HUES48 (cell line): ENCODE results near the gene SLC4A1AP.
A peak's percentile ranks its signal among the peaks of the same experiment; 100 is the strongest.

Source experiments
- H3K27ac ChIP-seq: one replicate; pipeline ENCODE4 v1.7.0; 2013; ENCODE audit warnings: low read depth, low read length, inconsistent platforms
- H3K27me3 ChIP-seq: 2 replicates; pipeline ENCODE4 v1.6.1; 2013; ENCODE audit warnings: mild to moderate bottlenecking, low read length; ENCODE audit not compliant: control insufficient read depth, insufficient read depth
- H3K36me3 ChIP-seq: 2 replicates; pipeline ENCODE4 v1.6.1; 2013; ENCODE audit warnings: low read length; ENCODE audit not compliant: control insufficient read depth, insufficient read depth
- H3K4me1 ChIP-seq: 2 replicates; pipeline ENCODE4 v1.6.1; 2013; ENCODE audit warnings: mild to moderate bottlenecking, low read length; ENCODE audit not compliant: control insufficient read depth, insufficient read depth
- H3K4me3 ChIP-seq: 2 replicates; pipeline ENCODE4 v1.5.1; 2013; ENCODE audit warnings: mild to moderate bottlenecking, low read depth, low read length
- H3K9ac ChIP-seq: 2 replicates; pipeline ENCODE4 v1.6.1; 2013; ENCODE audit warnings: mild to moderate bottlenecking, low read depth, low read length, moderate library complexity
- H3K9me3 ChIP-seq: 2 replicates; pipeline ENCODE4 v1.6.1; 2013; ENCODE audit warnings: low read length; ENCODE audit not compliant: control insufficient read depth, insufficient read depth

The SLC4A1AP gene

GRCh38 chr2:27702302-27702701 is 38.6 kb downstream of the SLC4A1AP start:
- no peaks in the 10 kb centered on the region for H3K36me3 ChIP-seq
- no peaks in the 10 kb centered on the region for H3K27me3 ChIP-seq
- no peak overlapping the region for H3K4me3 ChIP-seq
- H3K27ac ChIP-seq = no peak overlapping the region
- peaks cover 11% of the 10 kb centered on the region; the same call in 1 of the 2 replicates for H3K4me1 ChIP-seq
- H3K9ac ChIP-seq = no peak overlapping the region
- no peaks in the 10 kb centered on the region for H3K9me3 ChIP-seq

- no peaks in the 10 kb centered on the region for H3K36me3 ChIP-seq
- H3K4me1 ChIP-seq = peaks cover 11% of the 10 kb centered on the region; the same call in 1 of the 2 replicates
- no peak overlapping the region for H3K9ac ChIP-seq
- peak overlapping the region; percentile 16 for H3K27ac ChIP-seq
- H3K9me3 ChIP-seq = no peaks in the 10 kb centered on the region
- no peaks in the 10 kb centered on the region for H3K27me3 ChIP-seq
- no peak overlapping the region for H3K4me3 ChIP-seq
Measured at GRCh38 chr2:27703638-27704341, 40.1 kb downstream of the SLC4A1AP start.

GRCh38 chr2:27704342-27704876 is 40.7 kb downstream of the SLC4A1AP start:
- Histone ChIP-seq H3K27ac (no peak overlapping the region), H3K4me1 (peaks cover 11% of the 10 kb centered on the region; the same call in 1 of the 2 replicates), H3K9me3 (no peaks in the 10 kb centered on the region)

DNA sequence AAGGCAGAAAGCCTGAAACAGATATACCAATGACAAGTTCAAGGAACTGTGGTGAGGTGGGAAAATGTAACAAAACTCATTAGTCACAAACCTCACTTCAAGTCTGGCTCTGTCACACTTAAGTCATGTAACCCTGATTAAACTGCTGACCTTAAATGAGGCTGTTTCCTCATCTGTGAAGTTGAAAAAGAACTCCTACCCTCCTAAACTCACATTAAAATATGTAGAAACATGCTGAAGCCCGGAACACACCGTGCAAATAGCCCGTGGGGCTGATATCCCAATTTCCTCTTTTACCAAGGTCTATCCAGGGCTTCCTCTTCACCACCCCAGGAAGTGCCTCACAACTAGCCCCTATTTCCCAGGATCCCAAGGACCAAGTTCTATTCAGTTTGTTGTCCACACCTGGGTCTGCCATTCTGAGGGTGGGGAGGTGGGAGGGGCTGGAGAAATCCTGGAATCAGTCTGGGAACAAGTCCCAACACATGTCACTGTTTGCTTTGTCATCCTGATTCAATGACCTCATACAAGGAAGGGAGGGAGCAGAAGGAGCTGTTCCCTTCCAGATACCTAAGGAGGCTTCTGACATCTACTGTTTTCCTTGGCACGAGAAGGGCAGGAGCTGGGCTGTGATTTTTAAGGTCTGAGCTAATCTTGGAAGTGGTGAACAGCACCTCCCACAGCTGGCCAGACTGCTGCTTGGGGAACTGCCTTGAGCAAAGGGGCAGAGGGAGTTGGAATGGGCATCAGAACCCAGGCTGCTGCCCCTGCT is 42.3 kb downstream of the SLC4A1AP start:
- Histone ChIP-seq H3K4me3 (no peak overlapping the region), H3K9me3 (no peaks in the 10 kb centered on the region), H3K4me1 (peaks cover 11% of the 10 kb centered on the region; the same call in 1 of the 2 replicates), H3K9ac (no peak overlapping the region), H3K27me3 (no peaks in the 10 kb centered on the region), H3K27ac (peak overlapping the region; percentile 33), H3K36me3 (no peaks in the 10 kb centered on the region)

More at GRCh38 chr2:27704342-27704876, 40.7 kb downstream of the SLC4A1AP start:
- H3K27me3 ChIP-seq = no peaks in the 10 kb centered on the region
- H3K36me3 ChIP-seq = no peaks in the 10 kb centered on the region
- H3K9ac ChIP-seq = no peak overlapping the region
- H3K4me3 ChIP-seq = no peak overlapping the region

DNA sequence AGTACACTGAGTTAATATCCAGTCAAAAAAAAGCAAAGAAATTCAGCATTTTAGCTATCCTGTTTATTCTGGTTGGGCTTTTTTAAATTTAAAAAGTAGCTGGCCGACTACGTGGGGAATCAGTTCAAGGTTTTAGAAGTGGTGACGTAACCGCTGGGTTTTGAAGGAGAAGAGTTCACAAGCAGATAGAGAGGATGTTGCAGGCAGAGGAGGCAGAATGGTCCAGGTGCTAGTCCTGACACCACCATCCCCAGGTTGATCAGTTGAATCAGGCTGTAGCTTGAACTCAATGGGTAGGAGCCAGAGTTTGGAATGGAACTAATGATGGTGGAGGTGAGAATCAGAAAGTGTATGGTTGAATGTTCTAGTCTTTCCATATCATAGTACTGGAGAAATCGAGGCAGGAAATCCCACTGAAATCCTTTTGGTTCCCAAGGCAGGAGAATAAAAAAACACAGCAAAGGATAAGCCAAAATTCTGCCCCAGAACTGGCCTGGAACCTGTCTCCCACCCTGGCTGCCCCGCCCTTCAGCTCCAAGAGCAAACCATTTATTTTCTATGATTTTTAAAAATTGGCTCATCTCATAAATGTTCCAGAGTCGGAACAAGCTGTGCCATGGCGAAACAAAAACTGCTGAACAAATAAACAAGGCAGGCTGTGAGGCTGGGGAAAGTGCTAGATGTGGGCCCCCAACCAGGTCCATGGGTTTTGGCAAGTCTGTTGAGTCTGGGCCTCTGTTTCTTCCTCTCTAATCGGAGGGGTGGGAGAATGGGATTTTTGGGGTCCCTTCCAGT is 44.0 kb downstream of the SLC4A1AP start:
- no peak overlapping the region for H3K27ac ChIP-seq
- H3K36me3 ChIP-seq = no peaks in the 10 kb centered on the region
- H3K9ac ChIP-seq = no peak overlapping the region
- no peaks in the 10 kb centered on the region for H3K9me3 ChIP-seq
- peaks cover 11% of the 10 kb centered on the region; the same call in 1 of the 2 replicates for H3K4me1 ChIP-seq
- H3K27me3 ChIP-seq = no peaks in the 10 kb centered on the region
- H3K4me3 ChIP-seq = no peak overlapping the region

DNA sequence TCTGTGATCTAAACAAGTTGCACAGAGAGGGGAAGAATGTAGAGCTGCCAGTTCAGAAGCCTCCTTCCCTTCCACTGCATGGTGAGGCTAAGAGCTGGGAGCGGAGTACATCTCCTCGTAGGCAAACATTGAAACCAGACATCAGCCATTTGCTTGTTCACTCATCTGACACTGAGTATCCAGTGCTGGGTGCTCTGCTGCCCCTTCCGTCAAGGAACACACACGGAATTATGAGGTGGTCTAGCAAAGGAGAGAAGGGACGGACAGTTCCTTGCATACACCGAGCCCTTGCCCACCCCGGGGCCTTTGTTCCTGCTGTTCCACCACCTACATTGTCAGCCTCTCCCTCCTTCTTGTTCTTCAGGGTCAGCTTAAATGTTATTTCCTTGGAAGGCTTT is 44.6 kb downstream of the SLC4A1AP start:
- no peak overlapping the region for H3K27ac ChIP-seq
- no peaks in the 10 kb centered on the region for H3K9me3 ChIP-seq
- H3K4me1 ChIP-seq = peaks cover 7% of the 10 kb centered on the region; the same call in 1 of the 2 replicates
- no peak overlapping the region for H3K4me3 ChIP-seq
- H3K9ac ChIP-seq = no peak overlapping the region
- no peaks in the 10 kb centered on the region for H3K27me3 ChIP-seq
- H3K36me3 ChIP-seq = no peaks in the 10 kb centered on the region

GRCh38 chr2:27708666-27709065 is 45.0 kb downstream of the SLC4A1AP start:
- Histone ChIP-seq H3K4me3 (no peak overlapping the region), H3K36me3 (no peaks in the 10 kb centered on the region), H3K27ac (no peak overlapping the region), H3K9me3 (no peaks in the 10 kb centered on the region), H3K4me1 (0 out of 2 replicates have a peak, but pooled peaks cover 3% of the 10 kb centered on the region), H3K27me3 (no peaks in the 10 kb centered on the region), H3K9ac (no peak overlapping the region)

DNA sequence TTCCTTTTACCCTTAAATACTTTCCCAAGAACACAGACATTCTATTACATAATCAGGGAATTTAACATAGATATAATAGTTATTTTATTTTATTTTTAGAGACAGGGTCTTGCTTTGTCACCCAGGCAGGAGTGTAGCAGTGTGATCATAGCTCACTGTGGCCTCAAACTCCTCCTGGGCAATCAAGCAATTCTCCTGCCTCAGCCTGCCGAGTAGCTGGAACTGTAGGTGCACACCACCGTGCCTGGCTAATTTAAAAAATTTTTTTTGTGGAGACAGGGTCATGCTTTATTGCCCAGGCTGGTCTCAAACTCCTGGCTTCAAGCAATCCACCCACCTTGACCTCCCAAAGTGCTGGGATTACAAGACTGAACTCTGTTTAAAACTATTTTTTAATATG is 45.6 kb downstream of the SLC4A1AP start:
- Histone ChIP-seq H3K4me1 (peaks cover 5% of the 10 kb centered on the region), H3K36me3 (no peaks in the 10 kb centered on the region), H3K9me3 (no peaks in the 10 kb centered on the region), H3K9ac (no peak overlapping the region), H3K4me3 (no peak overlapping the region), H3K27ac (no peak overlapping the region), H3K27me3 (peaks cover 1% of the 10 kb centered on the region; the same call in 1 of the 2 replicates)

DNA sequence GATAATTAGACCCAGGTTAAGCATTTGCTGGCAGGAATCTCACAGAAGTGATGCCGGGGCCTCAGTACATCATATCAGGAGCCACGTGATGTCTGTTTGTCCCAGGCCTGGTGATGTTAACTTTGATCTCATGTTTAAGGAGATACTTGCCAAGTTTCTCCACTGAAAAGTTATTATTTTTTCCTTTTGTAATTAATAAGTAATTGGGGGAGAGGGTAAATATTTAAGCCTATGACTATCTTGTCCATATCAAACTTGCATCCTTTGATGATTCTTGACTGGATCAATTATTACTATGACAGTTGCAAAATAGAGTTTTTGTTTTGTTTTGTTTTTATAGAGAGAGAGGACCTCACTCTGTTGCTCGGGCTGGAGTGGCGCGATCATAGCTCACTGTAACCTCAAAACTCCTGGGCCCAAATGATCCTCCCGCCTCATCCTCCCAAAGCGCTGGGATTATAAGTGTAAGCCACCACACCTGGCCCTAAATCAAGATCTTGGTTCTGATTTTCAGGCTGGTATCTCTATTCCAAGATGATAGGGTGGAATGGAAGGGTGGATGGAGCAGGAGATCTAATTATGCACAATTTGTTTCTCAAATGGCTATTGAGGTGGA is 46.4 kb downstream of the SLC4A1AP start:
- no peak overlapping the region for H3K9ac ChIP-seq
- peaks cover 4% of the 10 kb centered on the region; the same call in 1 of the 2 replicates for H3K27me3 ChIP-seq
- H3K27ac ChIP-seq = no peak overlapping the region
- peaks cover 9% of the 10 kb centered on the region for H3K4me1 ChIP-seq
- no peak overlapping the region for H3K4me3 ChIP-seq
- H3K9me3 ChIP-seq = no peaks in the 10 kb centered on the region
- no peaks in the 10 kb centered on the region for H3K36me3 ChIP-seq
